Activated CD4-positive, alpha-beta T cell treated with anti-CD3 and anti-CD28 coated beads for 48 hours (primary cell): ENCODE results near the gene SLC30A2.
A peak's percentile ranks its signal among the peaks of the same experiment; 100 is the strongest.

ENCODE experiments used
- DNase-seq: peaks from one replicate; pipeline ENCODE4 v3.0.0-alpha.2; 2020

Gene SLC30A2

GRCh38 chr1:26020941-26021646 is 24.8 kb downstream of the SLC30A2 start:
- DNase-seq = no peak

- no peak for DNase-seq
Measured at GRCh38 chr1:26020330-26020768, 25.6 kb downstream of the SLC30A2 start.

- DNase-seq = no peak
Measured at GRCh38 chr1:26019641-26020315, 26.1 kb downstream of the SLC30A2 start.

- DNase-seq = no peak
Measured at GRCh38 chr1:26017606-26018005, 28.3 kb downstream of the SLC30A2 start.

- no peak for DNase-seq
Measured at GRCh38 chr1:26016953-26017545, 28.9 kb downstream of the SLC30A2 start.

- DNase-seq = no peak
Measured at GRCh38 chr1:26016258-26016952, 29.5 kb downstream of the SLC30A2 start.

- no peak for DNase-seq
Measured at GRCh38 chr1:26015358-26015757, 30.6 kb downstream of the SLC30A2 start.

GRCh38 chr1:26014179-26014578 is 31.7 kb downstream of the SLC30A2 start:
- DNase-seq = no peak

- no peak for DNase-seq
Measured at GRCh38 chr1:26012864-26013263, 33.1 kb downstream of the SLC30A2 start.

- no peak for DNase-seq
Measured at GRCh38 chr1:26010825-26011224, 35.1 kb downstream of the SLC30A2 start.

GRCh38 chr1:26009796-26010447 is 36.0 kb downstream of the SLC30A2 start:
- DNase-seq = no peak

- no peak for DNase-seq
Measured at GRCh38 chr1:26006710-26007109, 39.2 kb downstream of the SLC30A2 start.

- no peak for DNase-seq
Measured at GRCh38 chr1:26005434-26006105, 40.3 kb downstream of the SLC30A2 start.

GRCh38 chr1:26003756-26004155 is 42.2 kb downstream of the SLC30A2 start:
- no peak for DNase-seq

GRCh38 chr1:26003262-26003661 is 42.7 kb downstream of the SLC30A2 start:
- DNase-seq = no peak

- DNase-seq = no peak
Measured at GRCh38 chr1:25999041-25999800, 46.7 kb downstream of the SLC30A2 start.

GRCh38 chr1:25997828-25998761 is 47.8 kb downstream of the SLC30A2 start, which contains the start of gene PAFAH2:
PAFAH2 (minus strand) TSS chr1:25998063; CDS start chr1:25990816, 7,247 bp downstream.
- peak; percentile 98 for DNase-seq

- DNase-seq = no peak
Measured at GRCh38 chr1:25996966-25997827, 48.7 kb downstream of the SLC30A2 start.
